Right lobe of liver (tissue), 6 donors: ENCODE results near the gene TRAF4. TPM values are rescaled to one million over a fixed set of nuclear protein-coding genes. Genes with fewer than 3 reads are reported as not detected.

ENCODE experiments used
- ATAC-seq, 4 donors: fragments of 200-7000 bp; cut with Tn5 transposase; one replicate each; pipeline ENCODE4 v1.9.1; 2020; ENCODE audit warnings: mild to moderate bottlenecking in 4 of 4, moderate library complexity in 4 of 4
- DNase-seq, 3 donors: peaks; one replicate each; pipeline ENCODE4 v3.0.0-alpha.2; 2020
- H3K27ac ChIP-seq, 3 donors: fragments of 200-600 bp; one replicate each; pipeline ENCODE4 v1.8.0; 2022
- H3K27me3 ChIP-seq, 2 donors: fragments of 200-600 bp; one replicate each; pipeline ENCODE4 v1.8.0; 2022
- H3K36me3 ChIP-seq, 4 donors: fragments of 200-600 bp; sonication (generic) in 1 of 4; one replicate each; pipeline versions ENCODE4 v1.5.1 to v1.8.0; 2017 to 2022; ENCODE audit warnings: control low read depth in 1 of 4
- H3K4me1 ChIP-seq, 4 donors: fragments of 200-600 bp; sonication (generic) in 1 of 4; one replicate each; pipeline versions ENCODE4 v1.5.1 to v1.8.0; 2017 to 2022; ENCODE audit warnings: control low read depth in 1 of 4
- H3K4me3 ChIP-seq, 3 donors: fragments of 200-600 bp; one replicate each; pipeline ENCODE4 v1.8.0; 2022
- H3K9me3 ChIP-seq, 4 donors: fragments of 200-600 bp; sonication (generic) in 1 of 4; one replicate each; pipeline versions ENCODE4 v1.5.1 to v1.8.0; 2017 to 2022; ENCODE audit warnings: control low read depth in 1 of 4
- CTCF ChIP-seq, 4 donors: fragments of 200-600 bp in 3 of 4; fragments of 450-650 bp in 1 of 4; IDR thresholded peaks; one replicate each; pipeline versions ENCODE4 v1.5.1 to v1.8.0; 2016 to 2022; ENCODE audit warnings: antibody characterized with exemption in 4 of 4, mild to moderate bottlenecking in 2 of 4
- POLR2A ChIP-seq: fragments of 450-650 bp; IDR thresholded peaks from one replicate; pipeline ENCODE4 v1.6.1; 2017; ENCODE audit warnings: antibody characterized with exemption, mild to moderate bottlenecking
- WGBS: methylation state at CpG from one replicate; pipeline ENCODE4 v1.1.6; 2018; ENCODE audit warnings: low coverage, low lambda C conversion rate; ENCODE audit not compliant: insufficient coverage; ENCODE audit errors: missing lambda C conversion rate; 5-methylcytosine and 5-hydroxymethylcytosine counted together
- intact Hi-C, 2 donors: fragments of 100-400 bp; cut with DNase I; formaldehyde crosslinking; loops; one replicate each; pipeline versions ENCODE4 v1.11.2 to v1.14.1; 2022
- total RNA-seq, 6 experiments: library from RNA; depleted of rRNA in 2 of 6; stranded (reverse); fragments of >200 nt in 2 of 6; fragmentation: NEBNext Ultra II Directional in 3 of 6; extraction: Animal tissue kit (Norgen Biotek cat#: 25700) in 3 of 6; gene quantifications; one replicate each; pipeline versions ENCODE4 v1.1.0 to v1.2.4, GENCODE V29; 2016 to 2023
- donor health status: DM: no; HTN: yes; CAD: no.
- donor health status: DM: no; HTN: no; CAD: no.
- donor health status: DM: no; HTN: no; CAD: no.
- donor health status: DM: no; HTN: yes; CAD: no.
- donor health status: DM: no; HTN: yes; CAD: no.

TRAF4 gene
- total RNA-seq, 6 experiments from 2014 or later, result 26.4 to 55.2 (median 42.3) TPM

GRCh38 chr17:28726627-28727491 lies 17.0 kb upstream of the TRAF4 start:
- H3K36me3 ChIP-seq, result peaks cover 6 to 27% (median 18%) of the 10 kb centered on the region in 4 donors
- peak; percentile 98 to 99 (median 99) for TF ChIP-seq CTCF (IDR thresholded peaks at IDR 0.05)
- TF ChIP-seq POLR2A, result no peak
- peak overlapping the region; percentile 86 to 90 (median 88) for H3K27ac ChIP-seq
- ATAC-seq (peak; percentile 72 to 83 (median 78)), DNase-seq (peak; percentile 94 to 96 (median 94))
- WGBS, result under 1% methylated on average over 46 of the region's 57 CpGs
- no peaks in the 10 kb centered on the region for H3K9me3 ChIP-seq
- no peaks in the 10 kb centered on the region for H3K27me3 ChIP-seq
- peaks cover 0 to 9% (median 4%) of the 10 kb centered on the region in 4 donors for H3K4me1 ChIP-seq
- intact Hi-C loops, result no loop called here
- peak overlapping the region; percentile 70 to 78 (median 74) for H3K4me3 ChIP-seq

- peak within 1 kb of the TSS; percentile 70 to 78 (median 74) for H3K4me3 ChIP-seq
- ATAC-seq (peak; percentile 71 to 81 (median 76)), DNase-seq (peak; percentile 96 to 97 (median 97))
- TF ChIP-seq POLR2A (peak; percentile 60), CTCF (IDR thresholded peaks at IDR 0.05) (no peak)
- H3K27me3 ChIP-seq, result no peaks in the 10 kb centered on the region
- WGBS, result 0% methylated on average over 59 of the region's 64 CpGs
- peaks cover 0 to 9% (median 4%) of the 10 kb centered on the region in 4 donors for H3K4me1 ChIP-seq
- H3K27ac ChIP-seq, result peak within 1 kb of the TSS; percentile 86 to 90 (median 88)
- intact Hi-C loops, result no loop called here
- H3K36me3 ChIP-seq, result peaks cover 0 to 10% (median 7%) of the 10 kb centered on the region in 4 donors
- no peaks in the 10 kb centered on the region for H3K9me3 ChIP-seq
Measured at GRCh38 chr17:28728364-28729200, 15.2 kb upstream of the TRAF4 start, which contains the start of gene NEK8. TSS of gene NEK8 (plus strand) at chr17:28728788. CDS start at chr17:28728814, 26 bp downstream.

GRCh38 chr17:28729950-28730330 lies 13.9 kb upstream of the TRAF4 start:
- Histone ChIP-seq H3K27me3 (no peaks in the 10 kb centered on the region), H3K4me1 (peaks cover 0 to 9% (median 4%) of the 10 kb centered on the region in 4 donors), H3K36me3 (no peaks in the 10 kb centered on the region), H3K4me3 (no peak overlapping the region), H3K9me3 (no peaks in the 10 kb centered on the region), H3K27ac (no peak overlapping the region)
- TF ChIP-seq POLR2A, result no peak
- TF ChIP-seq CTCF (IDR thresholded peaks at IDR 0.05), result no peak
- DNase-seq (no peak), ATAC-seq (no peak)
- intact Hi-C loops, result no loop called here
- WGBS, result 81% methylated on average over 11 of the region's 11 CpGs

GRCh38 chr17:28733346-28733745 lies 10.5 kb upstream of the TRAF4 start:
- Histone ChIP-seq H3K27ac (no peak overlapping the region), H3K9me3 (no peaks in the 10 kb centered on the region), H3K4me1 (no peaks in the 10 kb centered on the region), H3K27me3 (no peaks in the 10 kb centered on the region), H3K36me3 (no peaks in the 10 kb centered on the region), H3K4me3 (no peak overlapping the region)
- ATAC-seq (no peak), DNase-seq (no peak)
- no peak for TF ChIP-seq CTCF (IDR thresholded peaks at IDR 0.05)
- TF ChIP-seq POLR2A, result no peak
- WGBS, result 88% methylated on average over 1 of the region's 1 CpG
- intact Hi-C loops, result no loop called here
